ENCODE results near the gene DDX43.

GRCh38 chr6:73388433-73388799 is 6.2 kb upstream of the DDX43 start:
- TF ChIP-seq CTCF (IDR thresholded peaks at IDR 0.05) (no peak), POLR2A (IDR thresholded peaks at IDR 0.05) (no peak)
